GM12878 (cell line): ENCODE measurements around the gene OMD. TPM values are rescaled to one million over a fixed set of nuclear protein-coding genes. Genes with fewer than 3 reads are reported as not detected.

ENCODE experiments used
- CBX5 ChIP-seq: sonication (generic); IDR thresholded peaks from 2 replicates; pipeline ENCODE4 v1.6.1; 2016; ENCODE audit warnings: low read depth, moderate library complexity, mild to moderate bottlenecking, inconsistent platforms
- CHD4 ChIP-seq: fragments of 200-600 bp; sonication (generic); IDR thresholded peaks from 2 replicates; pipeline ENCODE4 v1.6.1; 2016; ENCODE audit warnings: mild to moderate bottlenecking
- GABPA ChIP-seq: IDR thresholded peaks from 2 replicates; pipeline ENCODE4 v1.6.1; 2014; ENCODE audit warnings: antibody characterized with exemption, low read depth, mild to moderate bottlenecking, inconsistent platforms
- NRF1 ChIP-seq: conservative IDR thresholded peaks from 2 replicates; pipeline ENCODE4 v1.6.1; 2011; ENCODE audit warnings: mild to moderate bottlenecking, low read depth, low read length, improper control_type of control experiment
- SMARCA5 ChIP-seq: fragments of 450-650 bp; IDR thresholded peaks from 2 replicates; pipeline ENCODE4 v1.6.1; 2017; ENCODE audit warnings: mild to moderate bottlenecking
- SREBF2 ChIP-seq: IDR thresholded peaks from 2 replicates; pipeline ENCODE4 v1.6.1; 2012; ENCODE audit warnings: mild to moderate bottlenecking, low read length
- USF2 ChIP-seq: IDR thresholded peaks from 2 replicates; pipeline ENCODE4 v1.6.1; 2011; ENCODE audit warnings: low read depth, low read length, improper control_type of control experiment, borderline replicate concordance
- ZBTB4 ChIP-seq: fragments of 450-650 bp; formaldehyde crosslinking; IDR thresholded peaks from 2 replicates; pipeline ENCODE4 v1.4.0; 2022; ENCODE audit warnings: mild to moderate bottlenecking, moderate library complexity
- polyA plus RNA-seq, 11 experiments: library from polyadenylated mRNA; depleted of rRNA in 4 of 11; unstranded in 6 of 11; stranded (reverse) in 5 of 11; fragments of >200 nt; fragmentation: Nextera tagmentation in 4 of 11; fragmentation: Illumina TruSeq in 1 of 11; extraction: Ambion mirVana in 4 of 11; extraction: Trizol in 1 of 11; gene quantifications; 1 replicate in 1 of 11; 2 replicates in 10 of 11; pipeline versions ENCODE4 v1.2.1 to v1.2.3, GENCODE V29; 2011 to 2016; ENCODE audit warnings: inconsistent platforms in 2 of 11, missing spikeins in 2 of 11, low read depth in 1 of 11
- total RNA-seq, 4 experiments: library from RNA; depleted of rRNA in 3 of 4; stranded (reverse); fragments of >200 nt in 3 of 4; fragmentation: Illumina TruSeq in 1 of 4; extraction: Trizol in 1 of 4; gene quantifications; 2 replicates each; pipeline versions ENCODE4 v1.2.1 to v1.2.3, GENCODE V29; 2013 to 2021
- TF ChIP-seq, protein P1 (sequence below): fragments of 450-650 bp; formaldehyde crosslinking; IDR thresholded peaks from 2 replicates; pipeline ENCODE4 v1.4.0; 2020; ENCODE audit warnings: mild to moderate bottlenecking, moderate library complexity

Gene OMD
- total and polyA plus RNA-seq, 10 of the 15 experiments (the other 5 are each of a cell fraction or from before 2014, with no cell fraction given) = 0.08 to 0.70 (median 0.57) TPM; not detected in 7

GRCh38 chr9:92435263-92435662 is 11.0 kb upstream of the OMD start (continued):
- TF ChIP-seq, protein P1, sequence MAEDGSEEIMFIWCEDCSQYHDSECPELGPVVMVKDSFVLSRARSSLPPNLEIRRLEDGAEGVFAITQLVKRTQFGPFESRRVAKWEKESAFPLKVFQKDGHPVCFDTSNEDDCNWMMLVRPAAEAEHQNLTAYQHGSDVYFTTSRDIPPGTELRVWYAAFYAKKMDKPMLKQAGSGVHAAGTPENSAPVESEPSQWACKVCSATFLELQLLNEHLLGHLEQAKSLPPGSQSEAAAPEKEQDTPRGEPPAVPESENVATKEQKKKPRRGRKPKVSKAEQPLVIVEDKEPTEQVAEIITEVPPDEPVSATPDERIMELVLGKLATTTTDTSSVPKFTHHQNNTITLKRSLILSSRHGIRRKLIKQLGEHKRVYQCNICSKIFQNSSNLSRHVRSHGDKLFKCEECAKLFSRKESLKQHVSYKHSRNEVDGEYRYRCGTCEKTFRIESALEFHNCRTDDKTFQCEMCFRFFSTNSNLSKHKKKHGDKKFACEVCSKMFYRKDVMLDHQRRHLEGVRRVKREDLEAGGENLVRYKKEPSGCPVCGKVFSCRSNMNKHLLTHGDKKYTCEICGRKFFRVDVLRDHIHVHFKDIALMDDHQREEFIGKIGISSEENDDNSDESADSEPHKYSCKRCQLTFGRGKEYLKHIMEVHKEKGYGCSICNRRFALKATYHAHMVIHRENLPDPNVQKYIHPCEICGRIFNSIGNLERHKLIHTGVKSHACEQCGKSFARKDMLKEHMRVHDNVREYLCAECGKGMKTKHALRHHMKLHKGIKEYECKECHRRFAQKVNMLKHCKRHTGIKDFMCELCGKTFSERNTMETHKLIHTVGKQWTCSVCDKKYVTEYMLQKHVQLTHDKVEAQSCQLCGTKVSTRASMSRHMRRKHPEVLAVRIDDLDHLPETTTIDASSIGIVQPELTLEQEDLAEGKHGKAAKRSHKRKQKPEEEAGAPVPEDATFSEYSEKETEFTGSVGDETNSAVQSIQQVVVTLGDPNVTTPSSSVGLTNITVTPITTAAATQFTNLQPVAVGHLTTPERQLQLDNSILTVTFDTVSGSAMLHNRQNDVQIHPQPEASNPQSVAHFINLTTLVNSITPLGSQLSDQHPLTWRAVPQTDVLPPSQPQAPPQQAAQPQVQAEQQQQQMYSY (CRISPR knock-in tag) = no peak
- TF ChIP-seq CHD4 = no peak
- no peak for TF ChIP-seq SREBF2
- TF ChIP-seq SMARCA5 = no peak
- no peak for TF ChIP-seq GABPA
- TF ChIP-seq ZBTB4 (CRISPR knock-in tag) = no peak
- no peak for TF ChIP-seq NRF1
- no peak for TF ChIP-seq USF2
- TF ChIP-seq CBX5 = no peak
